MG63 (cell line): Measurements from ENCODE around the gene CSPG4. TPM values are rescaled to one million over a fixed set of nuclear protein-coding genes. Genes with fewer than 3 reads are reported as not detected.
"Not testable (repeated sequence)": the region's sequence is repeated elsewhere in the genome, so short reads cannot be mapped to it uniquely, and the experiment has no call there.

Source experiments
- DNase-seq: peaks from one replicate; pipeline ENCODE4 v3.0.0-alpha.2; 2020
- H3K27me3 ChIP-seq: fragments of 250-450 bp; sonication (Bioruptor Pico); 2 replicates; pipeline ENCODE4 v1.5.1; 2020; ENCODE audit warnings: mild to moderate bottlenecking, moderate library complexity
- H3K36me3 ChIP-seq: fragments of 250-450 bp; sonication (Bioruptor Pico); 2 replicates; pipeline ENCODE4 v1.5.1; 2020; ENCODE audit warnings: mild to moderate bottlenecking, moderate library complexity
- H3K4me3 ChIP-seq: fragments of 250-450 bp; sonication (Bioruptor Pico); 2 replicates; pipeline ENCODE4 v1.5.1; 2020; ENCODE audit warnings: mild to moderate bottlenecking, moderate library complexity
- H3K9me3 ChIP-seq: fragments of 250-450 bp; sonication (Bioruptor Pico); 2 replicates; pipeline ENCODE4 v1.5.1; 2020; ENCODE audit warnings: mild to moderate bottlenecking, moderate library complexity
- total RNA-seq: library from RNA; depleted of rRNA; stranded (reverse); fragments of >200 nt; shearing (Covaris generic); gene quantifications from 2 replicates; pipeline ENCODE4 v1.2.3, GENCODE V29; 2014; ENCODE audit warnings: low replicate concordance

The CSPG4 gene
- total RNA-seq, 1 experiment from 2014 or later, result 19.6 TPM

DNA sequence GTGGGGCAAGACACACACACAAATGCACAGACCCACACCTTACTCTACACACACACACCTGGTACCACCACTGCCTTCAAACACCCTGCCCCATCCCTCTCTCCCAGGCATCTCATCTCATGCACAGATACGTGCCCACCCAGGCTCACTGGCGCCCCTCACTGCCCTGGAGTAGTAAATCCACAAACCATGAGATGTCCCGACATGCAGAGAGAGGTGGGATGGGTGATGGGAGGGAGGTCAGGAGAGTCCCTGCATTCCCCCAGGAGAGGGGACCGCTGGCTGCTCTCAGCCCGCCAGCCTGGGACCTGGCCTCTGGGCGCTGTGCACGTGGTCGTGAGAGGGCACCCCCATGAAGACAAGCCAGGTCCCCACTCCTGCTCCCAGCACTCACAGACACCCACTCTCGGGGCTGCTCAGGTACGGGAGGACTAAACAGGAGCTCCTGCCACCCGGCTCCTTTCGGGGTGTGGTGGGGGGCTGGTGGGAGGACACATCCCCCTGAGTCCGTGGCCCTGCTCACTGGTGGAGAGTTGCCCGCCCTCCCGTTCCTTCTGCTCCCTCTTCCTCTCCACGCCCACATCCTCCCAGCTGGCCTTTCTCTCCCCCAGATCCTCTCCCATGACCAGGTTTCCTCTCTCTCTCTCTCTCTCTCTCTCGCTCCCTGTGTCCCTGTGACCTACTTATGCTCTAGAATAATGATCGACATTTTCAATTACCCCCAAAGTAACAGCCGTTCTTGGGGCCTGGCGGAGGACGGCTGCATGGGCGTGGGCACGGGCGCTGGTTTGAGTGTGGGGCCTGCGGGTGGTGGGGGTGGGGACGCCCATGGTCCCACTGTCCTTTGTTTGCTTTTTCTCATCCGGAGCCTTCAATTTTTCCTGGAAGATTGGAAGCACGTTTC, 18.9 kb upstream of the CSPG4 start:
- no peaks in the 10 kb centered on the region for H3K27me3 ChIP-seq
- no peak overlapping the region for H3K4me3 ChIP-seq
- no peaks in the 10 kb centered on the region for H3K36me3 ChIP-seq
- no peak for DNase-seq
- no peaks in the 10 kb centered on the region for H3K9me3 ChIP-seq

DNA sequence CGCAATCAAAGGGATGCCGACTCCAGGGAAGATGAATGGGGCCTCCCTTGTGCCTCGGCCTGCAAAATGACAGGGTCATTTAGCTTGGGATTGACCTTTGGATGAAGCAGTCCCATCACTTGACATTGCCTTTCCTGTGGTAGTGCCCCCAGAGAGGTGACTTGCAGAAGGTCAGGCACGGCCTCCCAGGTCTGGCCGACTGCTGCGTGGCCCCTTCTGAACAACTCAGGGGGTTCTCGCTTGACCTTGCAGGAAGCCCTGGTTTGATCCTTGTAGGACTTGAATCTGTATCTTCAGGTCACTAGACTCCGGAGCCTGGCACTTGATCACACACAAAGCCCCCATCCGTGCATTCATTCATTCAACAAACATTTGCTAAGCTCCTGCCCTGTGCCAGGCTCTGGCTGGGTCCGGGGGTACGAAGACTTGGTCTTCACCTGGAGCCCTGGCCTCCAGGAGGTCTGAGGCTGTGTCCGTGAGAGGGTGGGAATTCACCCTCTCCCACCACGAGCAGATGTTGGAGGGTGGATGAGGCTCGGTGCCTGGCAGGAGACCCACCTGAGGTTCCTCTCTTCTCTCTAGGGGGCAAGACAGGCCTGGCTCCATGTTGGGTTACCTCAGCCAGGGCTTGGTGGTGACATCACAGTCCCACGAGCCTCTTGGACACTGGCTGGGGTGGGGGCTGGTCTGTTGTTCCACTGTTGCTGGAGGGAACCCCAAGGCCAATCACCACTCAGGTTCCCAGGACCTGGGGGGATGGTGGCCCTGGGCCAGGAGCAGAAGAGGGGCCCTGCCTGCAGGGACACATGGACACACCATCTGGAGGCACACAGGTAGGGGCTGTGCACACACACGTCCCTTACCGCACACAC, 18.0 kb upstream of the CSPG4 start:
- not testable (repeated sequence) for DNase-seq, H3K36me3 ChIP-seq, H3K4me3 ChIP-seq, H3K9me3 ChIP-seq, H3K27me3 ChIP-seq

DNA sequence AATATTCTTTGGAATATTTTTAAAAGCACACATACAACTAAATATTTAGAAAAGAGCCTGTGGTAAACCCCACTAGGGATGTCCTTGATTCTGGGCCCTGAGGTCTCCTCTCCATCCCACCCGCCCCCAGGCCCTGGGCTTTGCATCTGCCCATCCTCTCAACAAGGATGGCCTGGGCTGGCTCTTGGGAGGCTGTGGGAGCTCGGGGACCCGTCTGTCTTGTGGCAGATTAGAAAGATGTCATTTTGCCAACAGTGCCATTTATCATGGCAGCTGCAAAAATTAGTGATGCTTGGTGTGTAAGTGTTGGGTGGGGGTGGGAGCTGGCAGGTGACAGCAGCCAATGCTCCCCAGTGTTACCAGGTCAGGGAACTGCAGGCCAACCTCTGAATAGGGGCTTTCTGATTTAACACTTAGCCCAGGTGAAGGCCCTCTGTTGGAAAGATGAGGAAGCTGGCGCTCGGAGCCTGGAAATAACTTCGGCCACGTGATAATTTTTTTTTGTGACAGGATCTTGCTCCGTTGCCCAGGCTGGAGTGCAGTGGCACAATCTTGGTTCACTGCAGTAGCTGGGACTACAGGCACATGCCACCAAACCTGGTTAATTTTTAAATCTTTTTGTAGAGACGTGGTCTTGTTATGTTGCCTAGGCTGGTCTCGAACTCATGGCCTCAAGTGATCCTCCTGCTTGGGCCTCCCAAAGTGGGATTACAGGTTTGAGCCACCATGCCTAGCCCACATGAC, 16.9 kb upstream of the CSPG4 start:
- H3K36me3 ChIP-seq, result no peaks in the 10 kb centered on the region
- no peak overlapping the region for H3K4me3 ChIP-seq
- no peak for DNase-seq
- H3K9me3 ChIP-seq, result no peaks in the 10 kb centered on the region
- H3K27me3 ChIP-seq, result no peaks in the 10 kb centered on the region

DNA sequence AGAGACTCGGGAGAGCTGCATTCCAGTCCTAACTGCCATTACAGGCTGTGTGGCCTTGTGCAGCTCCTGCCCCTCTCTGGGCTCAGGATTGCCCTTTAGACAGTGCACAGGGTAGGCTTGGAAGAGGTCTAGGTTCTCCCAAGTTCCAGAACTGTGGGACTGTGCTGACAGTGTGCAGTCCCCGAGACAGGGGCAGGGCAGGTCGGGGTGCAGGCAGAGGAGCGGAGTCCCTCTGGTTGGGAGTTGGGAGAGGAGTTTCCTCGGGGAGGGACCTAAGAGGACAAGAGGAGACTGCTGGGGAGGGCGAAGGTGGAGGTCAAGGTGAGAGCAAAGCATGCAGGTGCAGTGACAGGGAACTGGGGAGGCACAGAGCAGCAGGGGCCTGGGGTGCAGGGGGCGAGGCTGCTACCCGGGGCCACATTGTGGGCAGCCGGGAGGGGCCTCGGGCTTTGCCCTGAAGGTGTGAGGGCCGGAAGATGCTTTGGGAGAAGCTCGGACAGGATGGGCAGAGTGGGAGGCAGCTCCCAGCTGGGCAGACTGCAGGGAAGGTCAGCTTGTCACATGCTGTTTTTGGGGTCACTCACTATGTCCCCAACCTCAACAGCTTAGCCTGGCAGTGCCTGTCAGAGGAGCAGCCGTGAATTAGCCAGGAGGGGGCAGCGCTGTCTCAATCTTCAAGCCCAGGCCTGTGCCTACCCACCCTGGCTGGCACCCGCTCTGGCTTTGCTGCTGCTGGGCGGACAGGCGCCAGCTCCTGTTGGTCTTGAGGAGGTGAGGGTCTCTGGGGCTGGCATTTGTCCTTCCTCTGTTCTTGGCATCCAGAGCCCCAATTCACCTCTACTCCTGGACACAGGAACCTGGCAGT, 15.4 kb upstream of the CSPG4 start:
- H3K27me3 ChIP-seq, result no peaks in the 10 kb centered on the region
- no peak overlapping the region for H3K4me3 ChIP-seq
- no peaks in the 10 kb centered on the region for H3K36me3 ChIP-seq
- DNase-seq, result peak; percentile 56
- no peaks in the 10 kb centered on the region for H3K9me3 ChIP-seq

DNA sequence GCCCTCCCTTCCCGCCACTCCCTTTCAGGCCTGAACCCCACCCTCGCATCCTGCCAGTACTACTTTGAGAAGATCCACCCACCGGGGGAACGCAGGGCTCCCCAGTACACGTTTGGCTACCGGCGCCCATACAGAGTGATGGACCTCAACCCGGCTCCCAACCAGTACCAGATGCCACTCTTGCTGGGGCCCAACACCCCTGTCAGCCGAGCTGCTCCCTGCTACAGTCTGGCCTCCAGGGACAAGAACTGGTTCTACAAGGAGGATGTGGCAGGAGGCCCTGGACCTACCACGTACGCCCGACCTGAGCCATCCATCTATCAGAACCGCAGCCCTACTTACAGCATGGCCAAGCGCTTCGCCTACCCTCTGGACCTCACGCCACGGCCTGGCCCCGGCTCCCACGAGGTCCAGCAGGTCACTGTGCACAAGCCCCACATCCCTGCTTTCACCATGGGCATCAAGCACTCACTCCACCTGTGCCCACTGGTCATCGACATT, 14.4 kb upstream of the CSPG4 start:
- DNase-seq, result no peak
- Histone ChIP-seq H3K4me3 (no peak overlapping the region), H3K27me3 (no peaks in the 10 kb centered on the region), H3K9me3 (no peaks in the 10 kb centered on the region), H3K36me3 (no peaks in the 10 kb centered on the region)

DNA sequence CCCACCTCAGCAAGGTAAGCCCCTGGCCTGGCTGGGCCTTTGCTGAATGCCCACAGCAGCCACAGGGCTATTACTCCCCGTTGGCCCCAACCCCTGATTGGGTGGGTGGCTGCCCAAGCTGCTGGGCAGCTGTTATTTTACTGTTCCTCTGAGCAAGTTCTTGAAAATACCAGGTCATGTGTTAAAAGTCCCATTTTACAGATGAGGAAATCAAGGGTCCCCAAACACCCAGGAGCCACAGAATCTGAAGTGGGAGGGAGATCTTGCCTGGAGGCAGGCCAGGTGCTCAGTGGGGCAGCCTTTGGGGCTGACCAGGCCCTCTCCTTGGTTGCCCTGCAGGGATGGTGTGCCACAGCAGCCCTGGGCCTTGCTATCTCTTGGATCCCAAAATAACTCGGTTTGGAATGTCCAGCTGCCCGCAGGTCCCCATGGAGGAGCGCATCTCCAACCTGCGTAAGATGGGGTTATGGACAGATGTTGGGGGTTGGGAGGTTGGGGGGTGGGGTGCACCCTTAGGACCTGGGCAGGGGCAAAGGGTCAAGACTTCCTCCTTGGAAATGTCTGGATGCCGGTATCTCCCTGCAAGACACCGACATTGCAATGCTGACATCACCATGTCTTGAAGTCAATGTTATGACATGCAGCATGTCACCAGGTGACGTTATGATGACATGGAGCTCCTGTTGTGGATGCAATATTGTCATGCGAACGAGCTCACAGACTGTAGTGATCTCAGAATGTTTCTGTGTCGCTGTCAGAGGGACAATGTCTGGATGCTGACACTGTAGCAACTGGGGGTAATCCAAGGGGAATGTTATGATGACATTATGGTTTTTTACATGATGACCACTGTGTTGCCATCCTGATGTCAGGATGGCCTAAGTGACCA, 13.3 kb upstream of the CSPG4 start:
- no peaks in the 10 kb centered on the region for H3K27me3 ChIP-seq
- no peaks in the 10 kb centered on the region for H3K36me3 ChIP-seq
- H3K9me3 ChIP-seq, result no peaks in the 10 kb centered on the region
- no peak overlapping the region for H3K4me3 ChIP-seq
- DNase-seq, result no peak

DNA sequence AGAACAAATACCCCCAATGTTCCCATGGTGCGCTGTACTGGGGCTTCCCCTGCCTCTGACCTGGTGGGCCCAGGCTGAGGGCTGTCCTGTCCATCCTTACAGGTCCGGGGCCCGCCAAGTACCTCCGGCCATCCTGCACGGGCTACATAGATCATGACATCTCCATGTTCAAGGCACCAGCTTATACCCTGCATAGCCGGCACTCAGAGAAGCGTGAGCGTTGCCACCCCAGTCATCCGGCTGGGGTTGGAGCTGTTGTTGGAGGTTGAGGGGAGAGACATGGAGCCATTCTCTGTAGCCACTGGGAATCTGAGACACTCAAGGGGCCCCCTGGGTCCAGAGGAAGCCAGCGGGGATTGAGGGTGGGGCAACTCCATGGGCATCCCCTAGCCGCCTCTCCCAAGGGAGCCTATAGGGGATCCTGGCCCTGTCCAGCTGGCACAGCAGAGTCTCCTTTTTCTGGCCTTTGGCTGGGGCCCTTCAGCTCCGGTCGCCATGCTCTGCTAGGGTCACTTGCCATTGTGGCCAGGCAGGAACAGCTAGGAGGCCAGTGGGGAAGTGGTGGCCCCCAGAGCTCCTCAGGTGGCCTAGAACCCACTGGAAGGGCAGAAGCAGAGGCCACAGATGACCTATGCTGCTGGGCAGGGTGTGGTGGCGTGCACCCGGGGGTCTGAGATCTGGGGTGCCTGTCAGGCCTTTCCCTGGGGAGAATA, 12.5 kb upstream of the CSPG4 start:
- no peak for DNase-seq
- Histone ChIP-seq H3K9me3 (no peaks in the 10 kb centered on the region), H3K4me3 (no peak overlapping the region), H3K27me3 (no peaks in the 10 kb centered on the region), H3K36me3 (no peaks in the 10 kb centered on the region)

DNA sequence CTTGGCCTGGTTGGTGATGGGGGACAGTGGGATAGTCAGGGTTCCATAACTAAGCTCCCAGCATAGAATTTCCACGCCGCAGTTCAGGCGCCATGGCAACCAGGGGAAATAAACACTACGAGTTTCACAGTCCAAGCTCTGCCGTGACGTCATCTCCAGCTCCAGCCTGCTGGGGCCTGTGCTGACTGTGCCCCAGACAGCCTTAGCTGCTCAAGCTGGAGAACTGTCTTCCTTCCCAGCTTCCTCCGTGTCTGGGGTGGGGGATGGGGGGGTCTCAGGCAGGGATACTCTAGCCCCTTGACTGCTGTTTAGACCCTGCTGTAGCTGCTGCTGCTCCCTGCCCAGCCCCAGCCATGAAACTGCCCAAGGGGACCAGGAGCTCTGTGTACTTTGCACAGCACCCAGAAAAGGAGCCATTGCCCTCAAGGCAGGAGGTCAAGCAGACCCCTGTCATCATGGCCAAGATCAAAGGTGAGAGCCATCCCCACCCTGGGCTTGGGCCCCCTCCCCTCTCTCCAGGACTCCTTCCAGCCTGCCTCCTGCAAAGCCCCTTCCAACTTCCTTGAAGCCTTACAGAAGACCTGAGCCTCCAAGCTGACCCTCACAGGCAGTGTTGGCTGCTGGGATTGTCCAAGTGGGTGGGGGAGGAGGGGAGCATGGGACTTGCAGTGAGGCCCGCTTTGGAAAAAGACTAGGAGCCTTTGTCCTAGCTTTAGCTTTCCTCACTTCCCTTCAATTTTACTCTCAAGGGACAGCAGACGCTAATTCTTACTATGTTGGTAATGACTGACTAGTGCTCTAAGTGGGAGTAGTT, 11.4 kb upstream of the CSPG4 start:
- Histone ChIP-seq H3K27me3 (no peaks in the 10 kb centered on the region), H3K4me3 (no peak overlapping the region), H3K36me3 (no peaks in the 10 kb centered on the region), H3K9me3 (no peaks in the 10 kb centered on the region)
- DNase-seq, result peak; percentile 86

DNA sequence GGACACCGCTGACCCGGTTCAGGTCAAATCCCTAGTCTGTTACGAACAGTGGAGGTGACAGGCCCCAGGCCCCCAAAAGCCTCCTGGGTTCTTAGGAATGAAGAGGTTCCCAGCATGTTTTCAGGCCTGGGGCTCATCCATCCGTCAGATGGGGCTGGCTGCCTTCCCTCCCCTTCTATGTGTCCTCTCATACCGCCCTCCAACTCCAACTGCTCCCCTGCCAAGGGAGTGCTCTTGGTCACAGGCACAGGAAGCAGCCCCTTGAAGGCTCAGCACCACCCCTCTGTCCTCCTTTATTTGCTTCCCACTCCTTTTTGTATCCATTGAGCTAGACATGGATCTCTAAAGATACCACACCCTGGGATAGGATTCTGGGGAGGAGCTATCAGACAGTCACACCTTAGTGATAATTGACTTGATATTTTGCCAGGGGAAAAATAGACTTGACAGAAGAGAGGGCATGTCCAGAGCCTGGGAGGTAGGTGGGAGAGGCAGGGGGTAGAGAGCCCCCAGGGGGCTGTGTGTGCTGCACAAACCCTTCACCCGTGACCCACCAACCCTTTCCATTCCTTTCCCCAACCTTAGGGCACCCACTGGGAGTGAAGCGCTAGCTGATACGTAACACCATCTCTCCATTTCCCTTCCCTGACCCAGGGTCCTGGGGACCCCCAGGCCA, 10.7 kb upstream of the CSPG4 start:
- Histone ChIP-seq H3K9me3 (no peaks in the 10 kb centered on the region), H3K36me3 (no peaks in the 10 kb centered on the region), H3K27me3 (no peaks in the 10 kb centered on the region), H3K4me3 (no peak overlapping the region)
- DNase-seq, result no peak

DNA sequence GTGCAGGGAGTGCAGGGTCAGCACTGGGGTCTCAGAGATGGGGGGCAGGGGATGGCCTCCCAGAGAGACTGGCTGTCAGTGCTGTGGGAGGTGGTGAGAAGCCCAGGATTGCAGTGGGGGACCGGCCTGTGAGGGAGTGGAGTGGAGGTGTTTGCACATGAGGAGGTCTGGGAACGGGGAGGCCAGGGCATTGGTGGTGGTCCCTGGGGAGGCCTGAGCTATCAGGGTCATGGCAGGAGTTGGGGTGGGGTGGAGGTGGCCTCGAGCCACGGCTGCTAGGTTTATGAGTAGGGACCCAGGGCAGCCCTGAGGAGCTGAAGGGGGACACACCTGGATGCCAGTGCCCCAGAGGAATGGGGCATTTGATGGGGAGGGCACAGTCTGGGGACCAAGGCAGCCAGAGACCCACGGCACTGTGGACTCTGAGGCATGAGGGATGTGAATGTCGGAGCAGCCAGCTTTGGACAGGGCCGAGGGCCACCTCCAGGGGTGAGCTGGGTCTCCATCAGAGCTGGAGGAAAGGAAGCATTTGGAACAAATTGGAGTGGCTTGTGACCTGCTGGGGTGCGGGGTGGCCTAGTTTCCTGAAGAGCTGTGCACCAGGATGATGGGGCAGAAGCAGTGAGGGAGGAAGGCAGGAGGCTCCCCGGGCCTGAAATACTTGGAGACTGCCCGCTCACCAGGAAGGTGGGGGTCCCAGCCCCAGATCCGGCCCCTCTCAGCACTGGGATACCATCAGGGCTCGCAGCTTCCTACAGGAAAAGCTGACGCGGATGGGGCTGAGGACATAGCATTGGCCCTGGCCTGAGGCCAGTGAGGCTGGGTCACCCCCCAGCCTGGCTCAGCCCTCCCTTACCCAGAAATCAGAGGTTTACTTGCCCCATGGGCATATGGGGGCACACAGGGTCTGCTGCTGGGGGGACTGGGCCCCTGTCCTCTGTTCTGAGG, 9.5 kb upstream of the CSPG4 start:
- Histone ChIP-seq H3K9me3 (no peaks in the 10 kb centered on the region), H3K36me3 (no peaks in the 10 kb centered on the region), H3K27me3 (no peaks in the 10 kb centered on the region), H3K4me3 (no peak overlapping the region)
- DNase-seq, result no peak

DNA sequence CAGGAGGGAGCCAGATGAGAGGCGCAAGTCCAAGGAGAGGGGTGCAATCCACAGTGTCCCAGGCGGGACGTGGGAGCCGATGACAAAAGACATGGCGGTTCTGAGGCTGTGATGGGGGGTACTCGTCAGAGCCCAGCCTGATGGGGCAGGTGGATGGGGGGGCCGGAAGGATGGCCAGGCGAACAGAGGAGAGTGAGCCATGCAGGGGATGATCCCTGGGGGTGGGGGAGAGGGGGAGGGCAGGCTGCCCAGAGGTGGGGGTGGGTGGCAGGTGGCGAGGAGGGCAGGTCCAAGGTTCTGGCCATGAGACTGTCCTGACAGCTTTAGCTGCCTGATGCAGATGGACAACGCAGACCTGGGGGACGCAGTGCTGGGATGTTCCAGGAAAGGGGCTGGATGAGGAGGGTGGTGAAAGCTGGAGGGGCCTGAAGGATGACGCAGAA, 8.9 kb upstream of the CSPG4 start:
- Histone ChIP-seq H3K27me3 (no peaks in the 10 kb centered on the region), H3K9me3 (no peaks in the 10 kb centered on the region), H3K36me3 (no peaks in the 10 kb centered on the region), H3K4me3 (no peak overlapping the region)
- DNase-seq, result no peak

DNA sequence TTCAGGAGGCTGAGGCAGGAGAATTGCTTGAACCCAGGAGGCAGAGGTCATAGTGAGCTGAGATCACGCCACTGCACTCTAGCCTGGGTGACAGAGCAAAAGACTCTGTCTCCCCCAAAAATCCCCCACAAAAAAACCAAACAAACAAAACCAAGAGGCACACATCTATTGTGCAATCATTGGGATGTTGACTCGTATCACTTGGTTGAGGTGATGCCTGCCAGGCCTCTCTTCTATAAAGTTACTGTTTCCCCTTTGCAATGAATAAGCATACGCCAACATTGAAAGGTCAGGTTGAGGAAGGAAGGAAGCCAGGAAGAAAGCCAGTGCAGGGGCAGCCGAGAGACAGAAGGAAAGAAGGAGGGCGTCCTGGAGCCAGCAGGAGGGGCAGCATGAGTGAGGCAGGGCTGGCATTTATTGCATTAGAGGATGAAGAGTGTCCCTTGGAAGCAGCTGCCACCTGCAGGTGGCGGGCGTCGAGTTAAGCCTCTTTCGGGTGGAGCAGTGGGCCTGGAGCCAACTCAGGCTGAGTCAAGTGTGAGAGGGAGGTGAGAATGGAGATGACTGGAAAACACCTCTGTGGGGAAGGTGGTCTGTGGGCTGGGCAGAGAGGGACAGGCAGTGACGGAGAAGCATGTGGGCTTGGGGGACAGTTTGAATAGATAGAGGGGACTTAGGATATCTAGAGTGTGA, 8.3 kb upstream of the CSPG4 start:
- no peaks in the 10 kb centered on the region for H3K27me3 ChIP-seq
- DNase-seq, result peak; percentile 59

More for the DNA sequence above, 8.3 kb upstream of the CSPG4 start:
- no peak overlapping the region for H3K4me3 ChIP-seq
- H3K9me3 ChIP-seq, result no peaks in the 10 kb centered on the region
- no peaks in the 10 kb centered on the region for H3K36me3 ChIP-seq
